HepG2 (cell line): ENCODE measurements around the gene SYCP2L. TPM values are rescaled to one million over a fixed set of nuclear protein-coding genes. Genes with fewer than 3 reads are reported as not detected.

Experiments used
- AKNA ChIP-seq: sonication (generic); formaldehyde crosslinking; IDR thresholded peaks from 2 replicates; pipeline ENCODE4 v1.4.0; 2020; ENCODE audit warnings: missing genetic modification reagents, borderline replicate concordance
- ATAD3A ChIP-seq: sonication (generic); formaldehyde crosslinking; IDR thresholded peaks from 2 replicates; pipeline ENCODE4 v1.4.0; 2020; ENCODE audit warnings: missing genetic modification reagents
- CEBPZ ChIP-seq: IDR thresholded peaks from 2 replicates; pipeline ENCODE4 v1.6.1; 2012; ENCODE audit warnings: low read length, improper control_type of control experiment
- CHD4 ChIP-seq: fragments of 200-600 bp; sonication (generic); IDR thresholded peaks from 2 replicates; pipeline ENCODE4 v1.7.0; 2017; ENCODE audit warnings: mild to moderate bottlenecking, low read length, borderline replicate concordance
- HNRNPL ChIP-seq: fragments of 200-400 bp; formaldehyde crosslinking; IDR thresholded peaks from 2 replicates; pipeline ENCODE4 v1.6.1; 2017; ENCODE audit warnings: mild to moderate bottlenecking, low read depth, low read length
- RBAK ChIP-seq: sonication (generic); formaldehyde crosslinking; IDR thresholded peaks from 2 replicates; pipeline ENCODE4 v1.5.1; 2020; ENCODE audit warnings: mild to moderate bottlenecking, missing genetic modification reagents
- RNF219 ChIP-seq: sonication (generic); formaldehyde crosslinking; IDR thresholded peaks from 2 replicates; pipeline ENCODE4 v1.5.0; 2020; ENCODE audit warnings: mild to moderate bottlenecking, missing genetic modification reagents
- TFE3 ChIP-seq: IDR thresholded peaks from 2 replicates; pipeline ENCODE4 v1.6.1; 2016
- YEATS4 ChIP-seq: sonication (generic); formaldehyde crosslinking; IDR thresholded peaks from 2 replicates; pipeline ENCODE4 v1.4.0; 2020; ENCODE audit warnings: missing genetic modification reagents, borderline replicate concordance
- ZBTB8A ChIP-seq: sonication (generic); formaldehyde crosslinking; IDR thresholded peaks from 2 replicates; pipeline ENCODE4 v1.4.0; 2020; ENCODE audit warnings: mild to moderate bottlenecking, low read depth, missing genetic modification reagents, borderline replicate concordance
- ZFP62 ChIP-seq: sonication (generic); formaldehyde crosslinking; IDR thresholded peaks from 2 replicates; pipeline ENCODE4 v1.4.0; 2020; ENCODE audit warnings: missing genetic modification reagents
- ZNF572 ChIP-seq: sonication (generic); formaldehyde crosslinking; IDR thresholded peaks from 2 replicates; pipeline ENCODE4 v1.5.1; 2020; ENCODE audit warnings: mild to moderate bottlenecking, missing genetic modification reagents
- polyA plus RNA-seq, 8 experiments: library from polyadenylated mRNA; depleted of rRNA in 3 of 8; stranded (reverse) in 7 of 8; unstranded in 1 of 8; fragments of >200 nt; fragmentation: Illumina TruSeq in 4 of 8; extraction: Trizol in 4 of 8; gene quantifications; 2 replicates each; pipeline versions ENCODE4 v1.2.1 to v1.2.3, GENCODE V29; 2011 to 2016; ENCODE audit warnings: low read depth in 4 of 8, missing spikeins in 1 of 8, mixed read lengths in 1 of 8; ENCODE audit not compliant: insufficient read depth in 1 of 8
- total RNA-seq, 5 experiments: library from RNA; depleted of rRNA; stranded (reverse); fragments of >200 nt; fragmentation: Illumina TruSeq; extraction: Trizol; gene quantifications; 2 replicates each; pipeline ENCODE4 v1.2.3, GENCODE V29; 2016; ENCODE audit warnings: low read depth in 1 of 5

The SYCP2L gene
- total and polyA plus RNA-seq, 2 of the 13 experiments (the other 11 are each of a cell fraction or from before 2014, with no cell fraction given) = 0.22 to 0.54 TPM

DNA sequence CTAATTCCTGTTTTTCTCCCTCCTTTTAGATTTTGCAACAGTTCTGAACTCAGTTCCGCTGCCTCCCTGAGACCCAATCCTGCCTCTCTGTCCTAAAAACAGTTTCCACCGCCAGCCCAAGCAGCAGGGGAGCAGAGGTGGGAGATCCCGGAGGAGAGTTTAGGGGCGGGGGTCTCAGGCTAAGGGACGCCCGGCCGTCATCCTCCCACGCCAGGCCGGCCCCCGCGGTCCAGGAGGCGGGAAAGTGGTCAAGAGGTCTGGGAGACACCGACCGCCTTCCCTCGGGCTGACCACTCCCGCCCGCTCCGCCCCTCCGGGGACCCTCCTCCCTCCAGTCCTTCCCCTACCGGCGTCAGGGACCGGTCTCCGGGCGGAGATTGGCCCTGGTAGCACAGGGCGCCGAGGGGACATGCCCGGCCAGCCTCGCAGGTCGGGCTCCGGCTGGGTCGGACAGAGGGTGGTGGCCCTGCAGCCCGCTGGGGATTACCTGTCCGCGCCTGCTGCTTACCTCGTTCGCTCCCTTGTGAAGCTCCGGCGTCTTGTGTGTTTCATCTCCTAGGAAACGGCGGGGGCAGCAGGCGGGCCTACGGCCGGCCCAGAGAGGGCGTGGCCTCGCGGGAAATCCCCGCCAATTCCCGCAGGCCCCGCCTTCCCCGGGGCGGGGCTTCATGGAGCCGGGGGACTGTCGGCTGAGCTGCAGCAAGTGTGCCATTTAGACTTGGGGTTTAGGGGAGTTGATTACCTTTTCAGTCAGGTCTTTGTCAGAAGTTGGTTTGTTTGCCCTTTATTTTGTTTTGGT lies 48.7 kb upstream of the SYCP2L start, which contains the start of gene MAK (continued):
- TF ChIP-seq AKNA (no peak), CEBPZ (no peak), TFE3 (CRISPR knock-in tag) (0 out of 2 replicates have a peak, but pooled peaks have one; percentile 26), ZNF572 (CRISPR knock-in tag) (peak; percentile 45; the same call in 1 of the 2 replicates), ZFP62 (CRISPR knock-in tag) (no peak), HNRNPL (no peak), RBAK (CRISPR knock-in tag) (no peak), ATAD3A (no peak), ZBTB8A (CRISPR knock-in tag) (no peak; the same call in 1 of the 2 replicates), CHD4 (no peak), RNF219 (no peak), YEATS4 (peak; percentile 57; the same call in 1 of the 2 replicates)
